NCI-H2029 (cell line): ENCODE results near the gene ZNF609.
A peak's percentile ranks its signal among the peaks of the same experiment; 100 is the strongest.

Source experiments
- DNase-seq: peaks from one replicate; lab custom pipeline; 2025; lab: John Stamatoyannopoulos, UW

The ZNF609 gene

GRCh38 chr15:64651601-64652191, 191.3 kb downstream of the ZNF609 start:
- DNase-seq = peak; percentile 58

GRCh38 chr15:64653757-64654156, 193.4 kb downstream of the ZNF609 start:
- no peak for DNase-seq

- DNase-seq = no peak
Observed at GRCh38 chr15:64656508-64656907, 196.1 kb downstream of the ZNF609 start.

GRCh38 chr15:64665179-64665578, 204.8 kb downstream of the ZNF609 start:
- DNase-seq = no peak

GRCh38 chr15:64667736-64668161, 207.4 kb downstream of the ZNF609 start:
- no peak for DNase-seq

GRCh38 chr15:64673866-64674265, 213.5 kb downstream of the ZNF609 start:
- no peak for DNase-seq

- no peak for DNase-seq
Observed at GRCh38 chr15:64678126-64678819, 217.9 kb downstream of the ZNF609 start.

- DNase-seq = no peak
Observed at GRCh38 chr15:64680097-64680496, 219.7 kb downstream of the ZNF609 start.

- DNase-seq = peak; percentile 28
Observed at GRCh38 chr15:64681424-64682024, 221.1 kb downstream of the ZNF609 start.

- DNase-seq = no peak
Observed at GRCh38 chr15:64682255-64682654, 221.9 kb downstream of the ZNF609 start.

GRCh38 chr15:64683378-64683777, 223.0 kb downstream of the ZNF609 start:
- DNase-seq = no peak

GRCh38 chr15:64685230-64685888, 225.0 kb downstream of the ZNF609 start:
- no peak for DNase-seq

- no peak for DNase-seq
Observed at GRCh38 chr15:64686130-64686735, 225.9 kb downstream of the ZNF609 start.

- no peak for DNase-seq
Observed at GRCh38 chr15:64687172-64687571, 226.8 kb downstream of the ZNF609 start.

- DNase-seq = no peak
Observed at GRCh38 chr15:64687688-64688087, 227.3 kb downstream of the ZNF609 start.

GRCh38 chr15:64688770-64689169, 228.4 kb downstream of the ZNF609 start:
- DNase-seq = no peak

GRCh38 chr15:64690008-64690407, 229.6 kb downstream of the ZNF609 start:
- DNase-seq = no peak

- DNase-seq = no peak
Observed at GRCh38 chr15:64690578-64691296, 230.4 kb downstream of the ZNF609 start.

- DNase-seq = no peak
Observed at GRCh38 chr15:64691896-64692565, 231.7 kb downstream of the ZNF609 start.

GRCh38 chr15:64693134-64693533, 232.8 kb downstream of the ZNF609 start:
- peak; percentile 23 for DNase-seq

- DNase-seq = no peak
Observed at GRCh38 chr15:64694816-64695215, 234.4 kb downstream of the ZNF609 start.
